T follicular helper cell (primary cell): ENCODE results near the gene STAT4.

ENCODE experiments used
- DNase-seq: peaks from one replicate; pipeline ENCODE4 v3.0.0-alpha.2; 2020; ENCODE audit warnings: low read depth

The STAT4 gene

GRCh38 chr2:191174442-191174841 lies 23.6 kb upstream of the STAT4 start:
- DNase-seq: no peak

- DNase-seq: no peak
Measured at GRCh38 chr2:191173206-191173605, 22.4 kb upstream of the STAT4 start.

GRCh38 chr2:191171708-191172355 lies 21.0 kb upstream of the STAT4 start:
- DNase-seq: no peak

GRCh38 chr2:191171286-191171685 lies 20.5 kb upstream of the STAT4 start:
- DNase-seq: no peak

- no peak for DNase-seq
Measured at GRCh38 chr2:191170773-191171172, 20.0 kb upstream of the STAT4 start.

GRCh38 chr2:191170301-191170636 lies 19.5 kb upstream of the STAT4 start:
- DNase-seq: no peak

GRCh38 chr2:191169456-191170300 lies 18.9 kb upstream of the STAT4 start:
- DNase-seq: no peak

GRCh38 chr2:191167766-191168165 lies 17.0 kb upstream of the STAT4 start:
- no peak for DNase-seq

- no peak for DNase-seq
Measured at GRCh38 chr2:191166756-191167445, 16.1 kb upstream of the STAT4 start.

GRCh38 chr2:191166111-191166755 lies 15.4 kb upstream of the STAT4 start:
- DNase-seq: no peak

- DNase-seq: no peak
Measured at GRCh38 chr2:191165176-191165643, 14.4 kb upstream of the STAT4 start.

- no peak for DNase-seq
Measured at GRCh38 chr2:191158747-191159146, 8.0 kb upstream of the STAT4 start.

GRCh38 chr2:191158193-191158592 lies 7.4 kb upstream of the STAT4 start:
- DNase-seq: no peak

GRCh38 chr2:191155608-191156071 lies 4.8 kb upstream of the STAT4 start:
- no peak for DNase-seq

GRCh38 chr2:191153716-191154115 lies 2.9 kb upstream of the STAT4 start:
- DNase-seq: no peak

GRCh38 chr2:191152482-191153240 lies 1.9 kb upstream of the STAT4 start:
- no peak for DNase-seq

- DNase-seq: no peak
Measured at GRCh38 chr2:191151331-191151730, 537 bp upstream of the STAT4 start.

GRCh38 chr2:191150230-191150599 lies 579 bp downstream of the STAT4 start:
- DNase-seq: no peak

- DNase-seq: no peak
Measured at GRCh38 chr2:191149391-191149790, 1.4 kb downstream of the STAT4 start.

- DNase-seq: no peak
Measured at GRCh38 chr2:191148791-191149190, 2.0 kb downstream of the STAT4 start.

GRCh38 chr2:191148281-191148680 lies 2.5 kb downstream of the STAT4 start:
- no peak for DNase-seq
